Rectal smooth muscle tissue (tissue), 1 donor: ENCODE data around the gene ZIC2.

Experiments
- H3K27ac ChIP-seq: one replicate; pipeline ENCODE4 v1.7.0; 2013; ENCODE audit warnings: low read depth, low read length, inconsistent platforms
- H3K27me3 ChIP-seq: one replicate; pipeline ENCODE4 v1.7.0; 2013; ENCODE audit warnings: low read length; ENCODE audit not compliant: control insufficient read depth, insufficient read depth
- H3K36me3 ChIP-seq: one replicate; pipeline ENCODE4 v1.7.0; 2013; ENCODE audit warnings: low read length; ENCODE audit not compliant: control insufficient read depth, insufficient read depth
- H3K4me1 ChIP-seq: one replicate; pipeline ENCODE4 v1.7.0; 2013; ENCODE audit warnings: low read length; ENCODE audit not compliant: control insufficient read depth, insufficient read depth
- H3K4me3 ChIP-seq: one replicate; pipeline ENCODE4 v1.7.0; 2013; ENCODE audit warnings: low read length
- H3K9ac ChIP-seq: one replicate; pipeline ENCODE4 v1.7.0; 2013; ENCODE audit warnings: low read length

Gene ZIC2

GRCh38 chr13:99972190-99972731, 9.3 kb upstream of the ZIC2 start:
- Histone ChIP-seq H3K4me1 (no peaks in the 10 kb centered on the region), H3K27ac (no peak overlapping the region), H3K9ac (no peak overlapping the region), H3K4me3 (no peak overlapping the region), H3K36me3 (no peaks in the 10 kb centered on the region), H3K27me3 (peaks cover 74% of the 10 kb centered on the region)

GRCh38 chr13:99973163-99973807, 8.3 kb upstream of the ZIC2 start:
- Histone ChIP-seq H3K36me3 (no peaks in the 10 kb centered on the region), H3K4me3 (no peak overlapping the region), H3K27ac (no peak overlapping the region), H3K27me3 (peaks cover 75% of the 10 kb centered on the region), H3K9ac (no peak overlapping the region), H3K4me1 (no peaks in the 10 kb centered on the region)

- H3K27me3 ChIP-seq = peaks cover 79% of the 10 kb centered on the region
- H3K36me3 ChIP-seq = no peaks in the 10 kb centered on the region
- H3K9ac ChIP-seq = no peak overlapping the region
- no peak overlapping the region for H3K4me3 ChIP-seq
- H3K27ac ChIP-seq = no peak overlapping the region
- no peaks in the 10 kb centered on the region for H3K4me1 ChIP-seq
These were observed 7.8 kb upstream of the ZIC2 start for GRCh38 chr13:99973808-99974185.

GRCh38 chr13:99974296-99974938, 7.2 kb upstream of the ZIC2 start:
- no peaks in the 10 kb centered on the region for H3K36me3 ChIP-seq
- H3K4me1 ChIP-seq = no peaks in the 10 kb centered on the region
- no peak overlapping the region for H3K27ac ChIP-seq
- no peak overlapping the region for H3K4me3 ChIP-seq
- H3K9ac ChIP-seq = no peak overlapping the region
- peaks cover 78% of the 10 kb centered on the region for H3K27me3 ChIP-seq

- Histone ChIP-seq H3K36me3 (no peaks in the 10 kb centered on the region), H3K9ac (no peak overlapping the region), H3K27me3 (peaks cover 83% of the 10 kb centered on the region), H3K4me1 (no peaks in the 10 kb centered on the region), H3K27ac (no peak overlapping the region), H3K4me3 (no peak overlapping the region)
These were observed 6.5 kb upstream of the ZIC2 start for GRCh38 chr13:99974939-99975561.

GRCh38 chr13:99975626-99976025, 6.0 kb upstream of the ZIC2 start:
- no peak overlapping the region for H3K27ac ChIP-seq
- H3K4me1 ChIP-seq = no peaks in the 10 kb centered on the region

GRCh38 chr13:99976575-99976974, 5.0 kb upstream of the ZIC2 start:
- Histone ChIP-seq H3K4me3 (no peak overlapping the region), H3K27me3 (peaks cover 81% of the 10 kb centered on the region), H3K9ac (no peak overlapping the region), H3K36me3 (no peaks in the 10 kb centered on the region), H3K27ac (no peak overlapping the region), H3K4me1 (no peaks in the 10 kb centered on the region)

More at GRCh38 chr13:99975626-99976025, 6.0 kb upstream of the ZIC2 start:
- Histone ChIP-seq H3K36me3 (no peaks in the 10 kb centered on the region), H3K9ac (no peak overlapping the region), H3K27me3 (peaks cover 82% of the 10 kb centered on the region), H3K4me3 (no peak overlapping the region)

- Histone ChIP-seq H3K27me3 (peaks cover 73% of the 10 kb centered on the region), H3K4me1 (no peaks in the 10 kb centered on the region), H3K9ac (no peak overlapping the region), H3K36me3 (no peaks in the 10 kb centered on the region), H3K27ac (no peak overlapping the region), H3K4me3 (no peak overlapping the region)
These were observed 4.2 kb upstream of the ZIC2 start for GRCh38 chr13:99977334-99977911.

GRCh38 chr13:99977912-99978798, 3.4 kb upstream of the ZIC2 start:
- no peaks in the 10 kb centered on the region for H3K36me3 ChIP-seq
- no peak overlapping the region for H3K4me3 ChIP-seq
- no peak overlapping the region for H3K9ac ChIP-seq
- H3K4me1 ChIP-seq = no peaks in the 10 kb centered on the region
- H3K27ac ChIP-seq = no peak overlapping the region
- peaks cover 74% of the 10 kb centered on the region for H3K27me3 ChIP-seq

GRCh38 chr13:99978799-99979452, 2.7 kb upstream of the ZIC2 start:
- H3K9ac ChIP-seq = no peak overlapping the region
- H3K4me3 ChIP-seq = no peak overlapping the region
- no peaks in the 10 kb centered on the region for H3K36me3 ChIP-seq
- H3K27ac ChIP-seq = no peak overlapping the region
- H3K27me3 ChIP-seq = peaks cover 74% of the 10 kb centered on the region
- H3K4me1 ChIP-seq = no peaks in the 10 kb centered on the region

- Histone ChIP-seq H3K9ac (no peak overlapping the region), H3K36me3 (no peaks in the 10 kb centered on the region), H3K27ac (no peak overlapping the region), H3K4me1 (no peaks in the 10 kb centered on the region), H3K4me3 (peak overlapping the region; percentile 29), H3K27me3 (peaks cover 75% of the 10 kb centered on the region)
These were observed 2.0 kb upstream of the ZIC2 start for GRCh38 chr13:99979453-99980200.
